Hypothalamus (tissue), 51 donors: Measurements from ENCODE around the gene ROBO1.
"Not testable (repeated sequence)": the region's sequence is repeated elsewhere in the genome, so short reads cannot be mapped to it uniquely, and the experiment has no call there.

Experiments used
- DNase-seq, 51 donors: peaks; one replicate each; lab custom pipeline; 2025; lab: John Stamatoyannopoulos, UW

Gene ROBO1

GRCh38 chr3:79325833-79326383, 441.9 kb downstream of the ROBO1 start:
- DNase-seq: not testable (repeated sequence)

- DNase-seq: no peak
Measured at GRCh38 chr3:79317551-79318518, 450.0 kb downstream of the ROBO1 start.

GRCh38 chr3:79314962-79315361, 452.8 kb downstream of the ROBO1 start:
- no peak for DNase-seq

GRCh38 chr3:79314544-79314943, 453.3 kb downstream of the ROBO1 start:
- DNase-seq: no peak

GRCh38 chr3:79310016-79310415, 457.8 kb downstream of the ROBO1 start:
- no peak for DNase-seq

GRCh38 chr3:79306934-79307570, 460.7 kb downstream of the ROBO1 start:
- no peak for DNase-seq

GRCh38 chr3:79299949-79300635, 467.7 kb downstream of the ROBO1 start:
- not testable (repeated sequence) for DNase-seq

GRCh38 chr3:79297245-79297960, 470.4 kb downstream of the ROBO1 start:
- DNase-seq: no peak

- DNase-seq: no peak
Measured at GRCh38 chr3:79286882-79287281, 480.9 kb downstream of the ROBO1 start.

GRCh38 chr3:79285871-79286270, 481.9 kb downstream of the ROBO1 start:
- no peak for DNase-seq

- no peak for DNase-seq
Measured at GRCh38 chr3:79285380-79285779, 482.4 kb downstream of the ROBO1 start.

GRCh38 chr3:79284781-79285180, 483.0 kb downstream of the ROBO1 start:
- DNase-seq: no peak

- no peak for DNase-seq
Measured at GRCh38 chr3:79278681-79279080, 489.1 kb downstream of the ROBO1 start.

- no peak for DNase-seq
Measured at GRCh38 chr3:79268422-79268821, 499.4 kb downstream of the ROBO1 start.

GRCh38 chr3:79264892-79265291, 502.9 kb downstream of the ROBO1 start:
- no peak for DNase-seq

- no peak for DNase-seq
Measured at GRCh38 chr3:79263423-79263822, 504.4 kb downstream of the ROBO1 start.

- no peak for DNase-seq
Measured at GRCh38 chr3:79258479-79258878, 509.3 kb downstream of the ROBO1 start.

GRCh38 chr3:79257791-79258190, 510.0 kb downstream of the ROBO1 start:
- DNase-seq: no peak

- no peak for DNase-seq
Measured at GRCh38 chr3:79255702-79256101, 512.1 kb downstream of the ROBO1 start.

GRCh38 chr3:79255292-79255691, 512.5 kb downstream of the ROBO1 start:
- no peak for DNase-seq
